ENCODE results near the gene MACF1. TPM values are rescaled to one million over a fixed set of nuclear protein-coding genes. Genes with fewer than 3 reads are reported as not detected.

Gene MACF1
- total RNA-seq, 5 donors from 2014 or later (not counting 1 experiment from before 2014, with no cell fraction given): 232 to 596 (median 258) TPM

DNA sequence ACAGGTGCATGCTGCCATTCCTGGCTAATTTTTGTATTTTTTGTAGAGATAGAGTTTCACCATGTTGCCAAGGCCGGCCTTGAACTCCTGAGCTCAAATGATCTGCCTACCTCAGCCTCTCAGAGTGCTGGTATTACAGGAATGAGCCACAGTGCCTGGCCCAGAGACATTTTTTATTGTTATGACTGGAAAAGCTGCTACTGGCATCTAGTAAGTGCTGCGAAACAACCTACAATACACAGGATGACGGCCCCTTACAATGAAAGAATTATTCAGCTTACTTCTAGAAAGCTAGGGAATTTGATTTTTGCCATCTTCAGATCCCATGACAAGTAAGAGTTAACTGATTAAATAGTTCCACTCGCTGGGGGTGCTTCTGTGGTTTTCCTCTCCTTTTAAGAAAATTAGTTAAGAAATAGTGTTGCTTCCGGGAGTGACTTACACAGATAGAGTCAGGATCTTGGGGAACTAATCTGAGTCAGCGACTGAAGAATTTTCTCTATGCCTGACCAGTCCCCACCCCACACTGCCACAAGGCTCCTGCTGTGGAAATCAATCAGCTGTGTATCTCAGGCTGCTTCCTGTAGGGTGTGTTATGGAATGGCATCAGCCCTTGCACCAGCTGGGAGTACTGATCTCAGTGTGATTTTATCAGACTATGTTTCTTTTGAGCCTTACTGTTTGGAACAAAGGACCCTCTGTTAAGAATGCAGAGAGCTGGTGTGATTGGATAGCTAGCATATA is 194.0 kb downstream of the MACF1 start:
- DNase-seq: peak in 3 of 35 experiments; percentile 10 to 15 (median 13)
- no peak overlapping the region for H3K27ac ChIP-seq (ENCODE audit: low read length)
- H3K9me3 ChIP-seq: no peaks in the 10 kb centered on the region
- H3K36me3 ChIP-seq (ENCODE audit: control insufficient read depth in 2 of 2, extremely low read depth in 1 of 2, insufficient read depth in 1 of 2, low read length in 1 of 2): peaks cover 0 to 21% of the 10 kb centered on the region in 2 donors
- peak; percentile 10 to 52 (median 44) for ATAC-seq (replicated peaks in 1 of 4)
- no CpG with 5 or more reads among the region's 6 CpGs for WGBS (ENCODE audit: insufficient coverage)
- ChIA-PET CTCF (interaction anchor here (0.7 to 3.7 kb wide), 2 partner anchors 11 to 12 kb away, joined by 3 to 23 read pairs; no protein-coding TSS in a partner anchor), POLR2A (interaction anchor here (0.6 to 1.2 kb wide), 3 partner anchors 26 to 148 kb away, joined by 3 to 15 read pairs (median 3); no protein-coding TSS in a partner anchor)
- peak overlapping the region; percentile 69 to 79 for H3K27ac Mint-ChIP-seq
- H3K4me1 Mint-ChIP-seq: peaks cover 65 to 70% (median 70%) of the 10 kb centered on the region in 3 donors
- peaks cover 15% of the 10 kb centered on the region for H3K36me3 Mint-ChIP-seq
- H3K9me3 Mint-ChIP-seq: no peaks in the 10 kb centered on the region
- H3K4me3 Mint-ChIP-seq: peak overlapping the region in 2 of 3 donors; percentile 9 to 58
- H3K27me3 ChIP-seq (replicated peaks in 1 of 2; ENCODE audit: control insufficient read depth in 2 of 2, extremely low read depth in 1 of 2, insufficient read depth in 2 of 2, low read length in 1 of 2): no peaks in the 10 kb centered on the region
- H3K4me1 ChIP-seq (ENCODE audit: control insufficient read depth in 1 of 2, extremely low read depth in 1 of 2, insufficient read depth in 2 of 2, low read length in 2 of 2): peaks cover 9 to 24% of the 10 kb centered on the region in 2 experiments
- H3K27me3 Mint-ChIP-seq: no peaks in the 10 kb centered on the region
- H3K4me3 ChIP-seq (ENCODE audit: control insufficient read depth in 1 of 2, extremely low read depth in 1 of 2, low read length in 1 of 2): peak overlapping the region in 1 of 2 donors; percentile 10

DNA sequence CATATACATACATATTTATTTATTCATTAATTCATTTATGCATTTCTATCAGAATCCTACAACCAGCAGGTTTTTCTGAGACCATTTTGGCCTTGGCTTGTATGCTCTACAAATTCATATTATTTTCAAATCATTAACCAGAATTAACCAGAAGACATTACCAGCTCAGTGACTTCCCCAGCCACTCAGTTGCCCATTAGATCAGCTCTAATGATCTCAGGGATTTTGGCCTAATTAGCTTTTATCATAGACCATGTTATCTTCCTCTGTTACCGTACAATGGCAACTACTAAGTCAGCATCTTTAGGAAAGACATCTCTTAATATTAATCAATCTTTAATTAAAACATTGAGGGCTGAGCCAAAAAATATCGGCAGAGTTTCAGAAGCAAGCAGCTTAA is 196.6 kb downstream of the MACF1 start:
- Mint-ChIP-seq H3K9me3 (no peaks in the 10 kb centered on the region), H3K4me3 (no peak overlapping the region), H3K27ac (no peak overlapping the region), H3K27me3 (no peaks in the 10 kb centered on the region), H3K36me3 (peaks cover 16% of the 10 kb centered on the region), H3K4me1 (peaks cover 53 to 60% (median 54%) of the 10 kb centered on the region in 3 donors)
- peaks cover 0 to 11% of the 10 kb centered on the region in 2 donors for H3K36me3 ChIP-seq (ENCODE audit: control insufficient read depth in 2 of 2, extremely low read depth in 1 of 2, insufficient read depth in 1 of 2, low read length in 1 of 2)
- no CpG with 5 or more reads among the region's 2 CpGs for WGBS (ENCODE audit: insufficient coverage)
- no peak overlapping the region for H3K4me3 ChIP-seq (ENCODE audit: control insufficient read depth in 1 of 2, extremely low read depth in 1 of 2, low read length in 1 of 2)
- DNase-seq (no peak), ATAC-seq (replicated peaks in 1 of 4) (no peak)
- H3K27me3 ChIP-seq (replicated peaks in 1 of 2; ENCODE audit: control insufficient read depth in 2 of 2, extremely low read depth in 1 of 2, insufficient read depth in 2 of 2, low read length in 1 of 2): no peaks in the 10 kb centered on the region
- ChIA-PET CTCF (interaction anchor here in 1 of 2 donors (0.5 to 3.7 kb wide), 2 partner anchors 9 to 158 kb away, joined by 4 to 23 read pairs; no protein-coding TSS in a partner anchor), POLR2A (interaction anchor here in 1 of 2 donors (0.6 to 1.1 kb wide), 2 partner anchors 10 to 14 kb away, joined by 4 to 5 read pairs; no protein-coding TSS in a partner anchor)
- peaks cover 7 to 11% of the 10 kb centered on the region in 2 experiments for H3K4me1 ChIP-seq (ENCODE audit: control insufficient read depth in 1 of 2, extremely low read depth in 1 of 2, insufficient read depth in 2 of 2, low read length in 2 of 2)
- H3K27ac ChIP-seq (ENCODE audit: low read length): no peak overlapping the region
- H3K9me3 ChIP-seq: no peaks in the 10 kb centered on the region

DNA sequence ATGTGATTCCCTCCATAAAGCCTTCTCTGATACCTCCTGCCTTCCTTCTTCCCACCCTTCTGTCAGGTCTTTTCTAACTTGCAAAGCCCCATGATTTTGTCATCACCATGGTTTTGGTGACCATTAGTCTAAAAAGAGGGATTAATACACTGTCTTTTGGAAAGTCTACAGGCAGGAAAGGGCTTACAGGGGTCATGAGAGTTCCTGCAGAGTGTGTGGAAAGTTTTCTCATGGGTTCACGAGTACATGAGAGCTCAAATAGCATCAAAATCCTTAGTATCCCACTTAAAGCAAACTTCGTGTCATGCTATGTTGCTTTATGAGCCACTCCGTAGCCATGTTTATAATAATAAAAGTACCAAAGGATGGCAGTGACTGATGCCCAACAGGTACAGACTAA is 200.4 kb downstream of the MACF1 start:
- ChIA-PET POLR2A (no interaction called here), CTCF (interaction anchor here in 1 of 2 donors (0.7 kb wide), 1 partner anchor 1571 kb away, joined by 3 read pairs; no protein-coding TSS in a partner anchor)

DNA sequence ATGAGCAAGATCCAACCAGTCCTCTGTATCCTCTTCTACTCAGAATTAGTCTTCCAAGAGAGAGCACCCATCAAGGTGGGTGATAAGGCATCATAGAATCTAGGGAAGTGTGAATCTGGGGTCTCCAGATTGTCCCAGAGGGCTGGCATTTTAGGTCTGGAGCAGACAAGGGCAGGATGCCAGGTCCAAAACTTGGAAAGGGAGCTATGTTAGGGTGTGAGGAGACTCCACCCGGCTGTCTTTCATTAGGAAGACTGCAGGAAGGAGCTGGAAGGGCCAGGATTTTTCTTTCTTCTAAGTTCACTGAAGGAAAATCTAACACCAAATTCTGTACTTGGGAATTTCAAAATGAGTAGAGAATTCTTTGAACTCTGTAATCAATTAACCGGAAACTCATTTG is 200.9 kb downstream of the MACF1 start:
- Mint-ChIP-seq H3K9me3 (no peaks in the 10 kb centered on the region), H3K27me3 (no peaks in the 10 kb centered on the region), H3K36me3 (peaks cover 10% of the 10 kb centered on the region), H3K4me1 (peaks cover 45 to 53% (median 46%) of the 10 kb centered on the region in 3 donors), H3K27ac (peak overlapping the region; percentile 34 to 55), H3K4me3 (no peak overlapping the region)
- H3K36me3 ChIP-seq (ENCODE audit: control insufficient read depth in 2 of 2, extremely low read depth in 1 of 2, insufficient read depth in 1 of 2, low read length in 1 of 2): peaks cover 0 to 9% of the 10 kb centered on the region in 2 donors
- no peaks in the 10 kb centered on the region for H3K9me3 ChIP-seq
- ATAC-seq (replicated peaks in 1 of 4) (no peak), DNase-seq (no peak)
- WGBS (ENCODE audit: insufficient coverage): 67% methylated on average over 1 of the region's 2 CpGs
- CTCF ChIA-PET: interaction anchor here in 1 of 2 donors (0.6 to 0.7 kb wide), 2 partner anchors 10 to 58 kb away, joined by 3 read pairs; no protein-coding TSS in a partner anchor
- H3K27ac ChIP-seq (ENCODE audit: low read length): no peak overlapping the region
- no peak overlapping the region for H3K4me3 ChIP-seq (ENCODE audit: control insufficient read depth in 1 of 2, extremely low read depth in 1 of 2, low read length in 1 of 2)
- no peaks in the 10 kb centered on the region for H3K27me3 ChIP-seq (replicated peaks in 1 of 2; ENCODE audit: control insufficient read depth in 2 of 2, extremely low read depth in 1 of 2, insufficient read depth in 2 of 2, low read length in 1 of 2)
- POLR2A ChIA-PET: no interaction called here
- peaks cover 0 to 19% of the 10 kb centered on the region in 2 experiments for H3K4me1 ChIP-seq (ENCODE audit: control insufficient read depth in 1 of 2, extremely low read depth in 1 of 2, insufficient read depth in 2 of 2, low read length in 2 of 2)

More for the DNA sequence above, 200.4 kb downstream of the MACF1 start:
- Histone ChIP-seq H3K9me3 (no peaks in the 10 kb centered on the region), H3K36me3 (ENCODE audit: control insufficient read depth in 2 of 2, extremely low read depth in 1 of 2, insufficient read depth in 1 of 2, low read length in 1 of 2) (peaks cover 0 to 7% of the 10 kb centered on the region in 2 donors), H3K4me3 (ENCODE audit: control insufficient read depth in 1 of 2, extremely low read depth in 1 of 2, low read length in 1 of 2) (no peak overlapping the region), H3K4me1 (ENCODE audit: control insufficient read depth in 1 of 2, extremely low read depth in 1 of 2, insufficient read depth in 2 of 2, low read length in 2 of 2) (peaks cover 0 to 16% of the 10 kb centered on the region in 2 experiments), H3K27ac (ENCODE audit: low read length) (no peak overlapping the region), H3K27me3 (replicated peaks in 1 of 2; ENCODE audit: control insufficient read depth in 2 of 2, extremely low read depth in 1 of 2, insufficient read depth in 2 of 2, low read length in 1 of 2) (no peaks in the 10 kb centered on the region)
- DNase-seq: no peak
- peaks cover 12% of the 10 kb centered on the region for H3K36me3 Mint-ChIP-seq
- WGBS (ENCODE audit: insufficient coverage): no CpG with 5 or more reads among the region's 3 CpGs
- H3K4me1 Mint-ChIP-seq: peaks cover 42 to 50% (median 43%) of the 10 kb centered on the region in 3 donors
- ATAC-seq (replicated peaks in 1 of 4): no peak
- H3K9me3 Mint-ChIP-seq: no peaks in the 10 kb centered on the region
- no peak overlapping the region for H3K27ac Mint-ChIP-seq
- H3K4me3 Mint-ChIP-seq: no peak overlapping the region
- H3K27me3 Mint-ChIP-seq: no peaks in the 10 kb centered on the region

DNA sequence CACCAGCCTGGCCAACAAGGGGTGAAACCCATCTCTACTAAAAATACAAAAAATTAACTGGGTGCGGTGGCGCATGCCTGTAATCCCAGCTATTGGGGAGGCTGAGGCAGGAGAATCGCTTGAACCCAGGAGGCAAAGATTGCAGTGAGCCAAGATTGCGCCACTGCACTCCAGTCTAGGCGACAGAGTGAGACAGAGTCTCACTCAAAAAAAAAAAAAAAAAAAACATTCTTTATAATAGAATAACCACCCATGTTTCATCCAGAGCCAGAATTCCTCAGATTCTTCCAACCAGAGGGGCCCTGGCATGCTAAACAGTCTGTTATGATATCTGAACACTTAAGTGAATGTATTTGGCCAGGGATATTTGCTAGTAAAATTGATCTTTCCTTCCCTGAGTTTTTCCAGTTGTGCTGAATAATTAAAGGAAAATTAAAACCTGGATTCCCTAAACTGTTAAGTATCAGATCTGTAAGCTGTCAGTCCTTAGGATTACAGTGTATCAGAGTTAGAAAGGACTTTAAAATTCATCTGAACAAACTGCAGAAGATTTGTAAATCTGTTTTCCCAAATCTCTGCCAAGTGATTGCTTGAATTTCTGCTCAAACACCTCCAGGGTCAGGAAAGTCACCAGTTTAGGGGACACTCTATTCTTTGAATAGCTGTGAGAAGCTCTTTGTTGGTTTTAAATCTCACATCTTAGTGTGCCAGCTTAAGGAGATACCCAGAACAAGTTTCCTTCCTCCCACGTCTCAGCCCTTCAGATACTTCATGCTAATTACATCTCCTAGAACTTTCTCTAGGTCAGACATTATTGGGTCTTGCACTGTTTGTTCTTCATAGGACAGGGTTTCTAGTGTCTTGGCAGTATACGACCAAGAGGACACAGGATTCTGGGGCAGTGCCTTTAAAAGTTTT is 202.3 kb downstream of the MACF1 start:
- no CpG with 5 or more reads among the region's 7 CpGs for WGBS (ENCODE audit: insufficient coverage)
- H3K9me3 ChIP-seq: no peaks in the 10 kb centered on the region
- peaks cover 0 to 29% of the 10 kb centered on the region in 2 experiments for H3K4me1 ChIP-seq (ENCODE audit: control insufficient read depth in 1 of 2, extremely low read depth in 1 of 2, insufficient read depth in 2 of 2, low read length in 2 of 2)
- POLR2A ChIA-PET: no interaction called here
- CTCF ChIA-PET: interaction anchor here in 1 of 2 donors (0.7 to 0.8 kb wide), 2 partner anchors 9 to 214 kb away, joined by 3 read pairs; no protein-coding TSS in a partner anchor
- no peak overlapping the region for H3K4me3 ChIP-seq (ENCODE audit: control insufficient read depth in 1 of 2, extremely low read depth in 1 of 2, low read length in 1 of 2)
- ATAC-seq (replicated peaks in 1 of 4) (no peak), DNase-seq (no peak)
- Mint-ChIP-seq H3K36me3 (peaks cover 13% of the 10 kb centered on the region), H3K4me1 (peaks cover 58 to 67% (median 59%) of the 10 kb centered on the region in 3 donors), H3K27ac (peak overlapping the region; percentile 23 to 62), H3K27me3 (no peaks in the 10 kb centered on the region), H3K4me3 (peak overlapping the region; percentile 85 to 89 (median 87)), H3K9me3 (no peaks in the 10 kb centered on the region)
- H3K27me3 ChIP-seq (replicated peaks in 1 of 2; ENCODE audit: control insufficient read depth in 2 of 2, extremely low read depth in 1 of 2, insufficient read depth in 2 of 2, low read length in 1 of 2): no peaks in the 10 kb centered on the region
- peaks cover 0 to 13% of the 10 kb centered on the region in 2 donors for H3K36me3 ChIP-seq (ENCODE audit: control insufficient read depth in 2 of 2, extremely low read depth in 1 of 2, insufficient read depth in 1 of 2, low read length in 1 of 2)
- H3K27ac ChIP-seq (ENCODE audit: low read length): no peak overlapping the region
